K562 (cell line): ENCODE data around the gene NR4A2. TPM values are rescaled to one million over a fixed set of nuclear protein-coding genes. Genes with fewer than 3 reads are reported as not detected.

Experiments
- CREM ChIP-seq: IDR thresholded peaks from 2 replicates; pipeline ENCODE4 v1.6.1; 2014; ENCODE audit warnings: antibody characterized with exemption, low read depth
- FOXA1 ChIP-seq: fragments of 450-650 bp; IDR thresholded peaks from 2 replicates; pipeline ENCODE4 v1.6.1; 2016; ENCODE audit warnings: mild to moderate bottlenecking, borderline replicate concordance
- GTF2E2 ChIP-seq: fragments of 200-800 bp; sonication (Bioruptor generic); IDR thresholded peaks from 2 replicates; pipeline ENCODE4 v1.6.1; 2016; ENCODE audit warnings: missing genetic modification characterization, missing compliant biosample characterization
- NONO ChIP-seq, 2 experiments: fragments of 200-400 bp in 1 of 2; fragments of 450-650 bp in 1 of 2; formaldehyde crosslinking in 1 of 2; IDR thresholded peaks; 2 replicates each; pipeline ENCODE4 v1.6.1; 2017; ENCODE audit warnings: low read depth in 2 of 2, mild to moderate bottlenecking in 2 of 2, moderate library complexity in 2 of 2, low read length in 1 of 2
- TEAD4 ChIP-seq, 2 experiments: sonication (generic) in 1 of 2; formaldehyde crosslinking in 1 of 2; IDR thresholded peaks; 2 replicates each; pipeline versions ENCODE4 v1.6.1 to v1.8.0; 2012 to 2022; ENCODE audit warnings: borderline replicate concordance in 1 of 2, inconsistent platforms in 1 of 2, low read length in 1 of 2, mild to moderate bottlenecking in 1 of 2, missing genetic modification reagents in 1 of 2
- TRIM25 ChIP-seq: fragments of 450-650 bp; IDR thresholded peaks from 2 replicates; pipeline ENCODE4 v1.7.0; 2016; ENCODE audit warnings: borderline replicate concordance
- ZBTB5 ChIP-seq: fragments of 450-650 bp; IDR thresholded peaks from 2 replicates; pipeline ENCODE4 v1.6.1; 2017; ENCODE audit warnings: antibody characterized with exemption
- ZNF134 ChIP-seq: fragments of 250-450 bp; sonication (Bioruptor Pico); conservative IDR thresholded peaks from 2 replicates; pipeline ENCODE4 v1.4.0; 2020
- ZNF212 ChIP-seq: fragments of 450-650 bp; formaldehyde crosslinking; IDR thresholded peaks from 2 replicates; pipeline ENCODE4 v1.4.0; 2020; ENCODE audit warnings: mild to moderate bottlenecking
- polyA plus RNA-seq, 8 experiments: library from polyadenylated mRNA; depleted of rRNA in 4 of 8; stranded (reverse) in 5 of 8; unstranded in 3 of 8; fragments of >200 nt; fragmentation: Nextera tagmentation in 2 of 8; fragmentation: Illumina TruSeq in 1 of 8; extraction: Ambion mirVana in 2 of 8; extraction: Trizol in 1 of 8; gene quantifications; 2 replicates each; pipeline versions ENCODE4 v1.2.1 to v1.2.3, GENCODE V29; 2011 to 2014; ENCODE audit warnings: inconsistent platforms in 1 of 8, missing spikeins in 1 of 8
- total RNA-seq, 7 experiments: library from RNA; depleted of rRNA in 6 of 7; stranded (reverse); fragments of >200 nt in 6 of 7; fragmentation: Illumina TruSeq in 2 of 7; extraction: Trizol in 2 of 7; gene quantifications; 2 replicates each; pipeline versions ENCODE4 v1.2.1 to v1.2.3, GENCODE V29; 2011 to 2021; ENCODE audit warnings: low replicate concordance in 1 of 7
- TF ChIP-seq, protein P1 (sequence below), 2 experiments: fragments of 450-650 bp; IDR thresholded peaks; 2 replicates each; pipeline ENCODE4 v1.6.1; 2016; ENCODE audit warnings: mild to moderate bottlenecking in 2 of 2, borderline replicate concordance in 1 of 2, low read depth in 1 of 2, moderate library complexity in 1 of 2
- TF ChIP-seq, protein P2 (sequence below): IDR thresholded peaks from 2 replicates; pipeline ENCODE4 v1.6.1; 2012; ENCODE audit warnings: low read depth, low read length, improper control_type of control experiment, borderline replicate concordance

The NR4A2 gene
- total and polyA plus RNA-seq, 9 of the 15 experiments (the other 6 are each of a cell fraction or from before 2014, with no cell fraction given), result 0.94 to 5.1 (median 1.3) TPM

DNA sequence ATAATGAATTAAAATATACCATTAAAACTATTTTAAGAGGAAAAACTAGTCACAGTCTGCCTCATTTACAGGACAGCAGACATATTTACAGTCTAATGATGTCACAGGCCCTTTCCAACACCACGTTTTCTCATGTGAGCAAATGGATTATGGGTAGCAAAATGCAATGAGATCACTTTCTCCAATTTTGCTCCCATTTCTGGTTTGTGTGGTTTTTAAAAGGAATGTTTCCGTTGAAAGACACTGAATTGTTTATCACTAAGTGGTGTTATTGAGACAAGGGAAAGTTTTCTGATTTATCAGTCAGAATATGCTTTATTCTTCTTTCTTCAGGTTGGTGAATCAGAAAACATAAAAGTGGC, 11.4 kb upstream of the NR4A2 start (continued):
- no peak; the same call in 1 of the 2 replicates for TF ChIP-seq TRIM25
- TF ChIP-seq, protein P1, sequence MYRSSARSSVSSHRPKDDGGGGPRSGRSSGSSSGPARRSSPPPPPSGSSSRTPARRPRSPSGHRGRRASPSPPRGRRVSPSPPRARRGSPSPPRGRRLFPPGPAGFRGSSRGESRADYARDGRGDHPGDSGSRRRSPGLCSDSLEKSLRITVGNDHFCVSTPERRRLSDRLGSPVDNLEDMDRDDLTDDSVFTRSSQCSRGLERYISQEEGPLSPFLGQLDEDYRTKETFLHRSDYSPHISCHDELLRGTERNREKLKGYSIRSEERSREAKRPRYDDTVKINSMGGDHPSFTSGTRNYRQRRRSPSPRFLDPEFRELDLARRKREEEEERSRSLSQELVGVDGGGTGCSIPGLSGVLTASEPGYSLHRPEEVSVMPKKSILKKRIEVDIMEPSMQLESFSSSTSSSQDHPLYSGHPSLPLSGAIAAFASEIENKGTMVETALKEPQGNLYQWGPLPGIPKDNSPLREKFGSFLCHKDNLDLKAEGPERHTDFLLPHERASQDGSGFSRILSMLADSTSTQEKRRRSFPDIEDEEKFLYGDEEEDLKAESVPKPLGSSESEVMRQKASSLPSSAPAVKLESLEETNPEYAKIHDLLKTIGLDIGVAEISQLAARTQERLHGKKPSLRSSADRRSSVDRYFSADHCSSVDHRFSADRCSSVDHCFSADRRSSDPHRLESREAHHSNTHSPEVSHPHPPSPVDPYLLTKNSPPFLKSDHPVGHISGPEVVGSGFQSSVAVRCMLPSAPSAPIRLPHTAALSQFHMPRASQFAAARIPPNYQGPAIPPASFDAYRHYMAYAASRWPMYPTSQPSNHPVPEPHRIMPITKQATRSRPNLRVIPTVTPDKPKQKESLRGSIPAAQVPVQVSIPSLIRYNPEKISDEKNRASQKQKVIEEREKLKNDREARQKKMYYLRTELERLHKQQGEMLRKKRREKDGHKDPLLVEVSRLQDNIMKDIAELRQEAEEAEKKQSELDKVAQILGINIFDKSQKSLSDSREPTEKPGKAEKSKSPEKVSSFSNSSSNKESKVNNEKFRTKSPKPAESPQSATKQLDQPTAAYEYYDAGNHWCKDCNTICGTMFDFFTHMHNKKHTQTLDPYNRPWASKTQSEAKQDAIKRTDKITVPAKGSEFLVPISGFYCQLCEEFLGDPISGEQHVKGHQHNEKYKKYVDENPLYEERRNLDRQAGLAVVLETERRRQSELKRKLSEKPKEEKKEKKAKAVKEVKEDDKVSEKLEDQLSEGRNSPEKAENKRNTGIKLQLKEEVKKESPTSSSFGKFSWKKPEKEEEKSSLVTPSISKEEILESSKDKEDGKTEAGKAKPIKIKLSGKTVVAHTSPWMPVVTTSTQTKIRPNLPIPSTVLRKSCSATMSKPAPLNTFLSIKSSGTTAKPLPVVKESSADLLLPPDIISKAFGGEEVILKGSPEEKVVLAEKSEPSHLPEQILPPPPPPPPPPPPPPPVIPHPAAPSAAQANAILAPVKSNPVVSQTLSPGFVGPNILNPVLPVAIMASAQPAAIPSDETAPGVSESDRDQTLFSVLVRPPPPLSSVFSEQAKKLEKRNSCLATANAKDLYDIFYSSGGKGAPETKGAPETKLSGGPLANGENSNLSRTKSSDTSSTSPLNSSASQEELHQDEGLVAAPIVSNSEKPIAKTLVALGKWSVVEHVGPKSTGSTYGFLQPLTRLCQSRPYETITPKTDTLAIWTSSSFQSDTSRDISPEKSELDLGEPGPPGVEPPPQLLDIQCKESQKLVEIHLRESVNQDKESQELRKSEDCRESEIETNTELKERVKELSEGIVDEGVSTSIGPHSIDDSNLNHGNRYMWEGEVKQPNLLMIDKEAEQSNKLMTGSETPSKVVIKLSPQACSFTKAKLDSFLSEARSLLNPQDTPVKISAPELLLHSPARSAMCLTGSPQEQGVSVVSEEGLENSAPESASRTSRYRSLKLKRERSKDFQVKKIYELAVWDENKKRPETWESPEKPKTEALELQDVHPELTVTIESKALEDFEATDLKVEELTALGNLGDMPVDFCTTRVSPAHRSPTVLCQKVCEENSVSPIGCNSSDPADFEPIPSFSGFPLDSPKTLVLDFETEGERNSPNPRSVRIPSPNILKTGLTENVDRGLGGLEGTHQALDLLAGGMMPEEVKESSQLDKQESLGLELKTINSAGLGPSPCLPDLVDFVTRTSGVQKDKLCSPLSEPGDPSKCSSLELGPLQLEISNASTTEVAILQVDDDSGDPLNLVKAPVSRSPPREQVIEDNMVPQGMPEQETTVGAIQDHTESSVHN (IDR thresholded peaks at IDR 0.05; ENCODE audit: borderline replicate concordance in 1 of 2, low read depth in 1 of 2), result 0 out of 4 replicates have a peak, but pooled peaks of 1 of the 2 experiments have one; percentile 41
- no peak for TF ChIP-seq NONO (IDR thresholded peaks at IDR 0.05; ENCODE audit: low read depth in 2 of 2, low read length in 1 of 2)
- TF ChIP-seq FOXA1, result no peak
- no peak for TF ChIP-seq ZNF212 (CRISPR knock-in tag)
- TF ChIP-seq ZNF134, result no peak
- TF ChIP-seq, protein P2, sequence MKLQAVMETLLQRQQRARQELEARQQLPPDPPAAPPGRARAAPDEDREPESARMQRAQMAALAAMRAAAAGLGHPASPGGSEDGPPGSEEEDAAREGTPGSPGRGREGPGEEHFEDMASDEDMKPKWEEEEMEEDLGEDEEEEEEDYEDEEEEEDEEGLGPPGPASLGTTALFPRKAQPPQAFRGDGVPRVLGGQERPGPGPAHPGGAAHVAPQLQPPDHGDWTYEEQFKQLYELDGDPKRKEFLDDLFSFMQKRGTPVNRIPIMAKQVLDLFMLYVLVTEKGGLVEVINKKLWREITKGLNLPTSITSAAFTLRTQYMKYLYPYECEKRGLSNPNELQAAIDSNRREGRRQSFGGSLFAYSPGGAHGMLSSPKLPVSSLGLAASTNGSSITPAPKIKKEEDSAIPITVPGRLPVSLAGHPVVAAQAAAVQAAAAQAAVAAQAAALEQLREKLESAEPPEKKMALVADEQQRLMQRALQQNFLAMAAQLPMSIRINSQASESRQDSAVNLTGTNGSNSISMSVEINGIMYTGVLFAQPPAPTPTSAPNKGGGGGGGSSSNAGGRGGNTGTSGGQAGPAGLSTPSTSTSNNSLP, result no peak
- TF ChIP-seq ZBTB5, result no peak
- peak; percentile 75 for TF ChIP-seq CREM
- TF ChIP-seq TEAD4 (IDR thresholded peaks at IDR 0.05; ENCODE audit: low read length), result 0 out of 2 replicates have a peak, but pooled peaks have one; percentile 8
- TF ChIP-seq TEAD4 (CRISPR knock-in tag; IDR thresholded peaks at IDR 0.05; ENCODE audit: borderline replicate concordance), result no peak
- peak; percentile 66; the same call in 1 of the 2 replicates for TF ChIP-seq GTF2E2 (tag)
